T-helper 1 cell (primary cell): ENCODE data around the gene ELMO3.
A peak's percentile ranks its signal among the peaks of the same experiment; 100 is the strongest.

ENCODE experiments used
- DNase-seq, 5 donors: peaks; one replicate each; pipeline ENCODE4 v3.0.0-alpha.2; 2012 to 2020

ELMO3 gene

DNA sequence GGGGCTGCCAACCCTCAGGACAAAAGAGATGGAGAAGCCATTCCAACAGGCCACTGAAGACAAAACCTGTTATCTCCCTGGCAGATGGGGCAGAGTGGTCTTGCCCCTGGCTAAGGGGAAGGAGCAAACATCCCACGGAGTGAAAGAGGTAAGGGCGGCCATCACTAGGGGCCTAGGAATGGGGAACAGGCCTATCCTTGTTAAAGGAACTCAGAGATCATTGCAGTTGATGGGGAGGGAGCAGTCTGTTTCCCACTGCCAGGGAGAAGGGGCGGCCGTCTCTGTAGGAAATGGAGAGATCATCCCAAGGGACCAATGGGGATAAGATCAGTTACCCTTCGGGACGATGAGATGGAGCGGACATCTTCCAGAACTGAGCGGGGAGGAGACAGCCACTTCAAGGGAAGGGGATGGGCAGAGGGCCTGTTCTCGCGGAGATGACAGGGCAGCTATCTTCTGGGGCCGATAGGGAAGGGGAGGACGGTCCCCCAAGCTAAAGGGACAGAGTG lies 27.4 kb downstream of the ELMO3 start:
- no peak for DNase-seq

DNA sequence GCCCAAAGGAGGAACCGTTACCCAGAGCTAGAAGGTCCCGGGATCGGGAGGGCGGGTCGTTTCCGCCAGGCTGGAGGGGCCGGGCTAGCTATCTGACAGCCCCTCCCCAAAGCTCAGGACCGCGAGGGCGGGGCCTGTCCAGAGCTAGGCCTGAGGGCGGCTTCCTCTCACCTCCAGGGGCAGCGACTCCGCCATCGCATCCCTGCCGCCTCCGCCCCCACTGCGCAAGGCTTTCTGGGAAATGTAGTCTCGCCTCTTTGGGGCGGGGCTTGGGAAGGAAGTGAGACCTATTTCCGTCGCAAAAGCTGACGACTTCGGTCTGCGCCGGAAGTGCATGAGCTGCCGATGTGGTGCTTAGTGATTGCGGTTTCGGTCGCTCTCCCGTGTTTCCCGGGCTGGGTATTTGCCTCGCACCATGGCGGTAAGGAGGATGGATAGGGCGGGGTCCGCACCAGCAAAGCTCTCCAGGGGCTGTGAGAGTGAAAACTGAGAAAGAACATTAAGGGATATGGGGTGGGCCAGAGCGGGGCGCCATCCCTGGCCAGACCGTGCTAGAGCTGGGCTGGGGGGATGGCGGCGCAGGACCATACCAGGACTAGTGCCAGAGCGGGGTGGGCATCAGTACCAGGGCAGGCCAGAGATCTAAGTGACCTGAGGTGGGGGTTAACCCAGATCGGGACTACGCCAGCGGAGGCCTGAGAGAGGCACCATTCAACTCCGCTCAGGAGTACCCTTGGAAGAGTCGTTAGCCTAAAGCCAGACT lies 28.1 kb downstream of the ELMO3 start, which contains the start of gene TMEM208:
Gene TMEM208 (plus strand): TSS at position 327 of the 763 bp plus-strand sequence. CDS start 89 bp downstream, at position 416.
- DNase-seq, result peak; percentile 94 to 99 (median 96)

DNA sequence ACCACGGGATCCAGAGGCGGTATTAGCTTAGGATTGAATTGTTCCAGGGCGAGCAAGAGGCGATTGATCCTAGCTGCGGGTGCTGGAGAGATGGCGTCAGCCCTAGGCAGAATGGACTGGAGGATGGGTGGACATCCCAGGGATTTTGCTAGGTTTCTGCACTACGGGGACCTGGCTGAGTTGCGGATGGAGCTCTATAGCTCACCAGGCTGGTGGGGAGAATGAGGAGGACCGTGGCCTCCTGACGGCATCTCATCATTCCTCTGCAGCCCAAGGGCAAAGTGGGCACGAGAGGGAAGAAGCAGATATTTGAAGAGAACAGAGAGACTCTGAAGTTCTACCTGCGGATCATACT lies 28.6 kb downstream of the ELMO3 start:
- no peak for DNase-seq

DNA sequence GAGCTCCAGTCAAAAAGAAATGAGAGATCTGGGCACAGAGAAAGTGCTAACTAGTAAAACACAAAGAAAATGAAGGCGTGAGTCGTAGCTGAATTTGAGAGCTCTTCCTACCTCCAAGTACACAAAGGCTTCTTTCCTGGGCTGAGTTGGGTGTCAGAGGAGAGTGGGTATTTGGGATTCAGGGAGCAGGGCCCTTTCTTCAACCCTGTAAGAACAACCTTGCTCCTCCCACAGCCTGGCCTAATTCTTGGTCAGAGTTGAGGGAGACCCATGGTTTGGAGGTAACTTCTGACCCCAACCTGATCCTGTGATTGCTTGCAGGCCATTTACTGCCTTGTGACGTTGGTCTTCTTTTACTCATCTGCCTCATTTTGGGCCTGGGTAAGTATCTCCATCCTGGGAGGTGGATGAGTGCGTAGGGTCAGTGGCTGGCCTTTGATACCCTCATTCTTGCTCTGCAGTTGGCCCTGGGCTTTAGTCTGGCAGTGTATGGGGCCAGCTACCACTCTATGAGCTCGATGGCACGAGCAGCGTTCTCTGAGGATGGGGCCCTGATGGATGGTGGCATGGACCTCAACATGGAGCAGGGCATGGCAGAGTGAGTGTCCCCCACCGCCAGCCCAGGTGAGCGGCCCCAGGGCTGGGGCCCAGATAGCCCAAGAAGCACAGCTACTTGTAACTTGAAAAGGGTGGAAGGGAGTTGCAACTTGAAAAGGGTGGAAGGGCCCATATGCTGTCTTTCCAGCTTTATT lies 29.3 kb downstream of the ELMO3 start:
- no peak for DNase-seq

DNA sequence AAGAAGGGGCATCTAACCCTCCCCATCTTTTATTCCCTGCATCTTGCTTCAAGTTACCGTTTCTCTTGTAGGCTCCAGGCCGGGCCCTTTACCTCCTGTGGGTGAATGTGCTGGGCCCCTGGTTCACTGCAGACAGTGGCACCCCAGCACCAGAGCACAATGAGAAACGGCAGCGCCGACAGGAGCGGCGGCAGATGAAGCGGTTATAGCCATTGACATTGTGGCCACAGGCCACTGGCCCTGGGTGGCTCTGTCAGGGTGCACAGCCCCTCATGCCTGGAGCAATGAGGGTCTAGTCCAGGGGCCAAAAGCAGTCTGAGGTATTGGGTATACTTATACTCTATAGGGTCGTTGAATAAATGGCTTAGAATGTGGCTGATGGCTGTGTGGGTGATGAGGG lies 30.0 kb downstream of the ELMO3 start:
- DNase-seq, result no peak

DNA sequence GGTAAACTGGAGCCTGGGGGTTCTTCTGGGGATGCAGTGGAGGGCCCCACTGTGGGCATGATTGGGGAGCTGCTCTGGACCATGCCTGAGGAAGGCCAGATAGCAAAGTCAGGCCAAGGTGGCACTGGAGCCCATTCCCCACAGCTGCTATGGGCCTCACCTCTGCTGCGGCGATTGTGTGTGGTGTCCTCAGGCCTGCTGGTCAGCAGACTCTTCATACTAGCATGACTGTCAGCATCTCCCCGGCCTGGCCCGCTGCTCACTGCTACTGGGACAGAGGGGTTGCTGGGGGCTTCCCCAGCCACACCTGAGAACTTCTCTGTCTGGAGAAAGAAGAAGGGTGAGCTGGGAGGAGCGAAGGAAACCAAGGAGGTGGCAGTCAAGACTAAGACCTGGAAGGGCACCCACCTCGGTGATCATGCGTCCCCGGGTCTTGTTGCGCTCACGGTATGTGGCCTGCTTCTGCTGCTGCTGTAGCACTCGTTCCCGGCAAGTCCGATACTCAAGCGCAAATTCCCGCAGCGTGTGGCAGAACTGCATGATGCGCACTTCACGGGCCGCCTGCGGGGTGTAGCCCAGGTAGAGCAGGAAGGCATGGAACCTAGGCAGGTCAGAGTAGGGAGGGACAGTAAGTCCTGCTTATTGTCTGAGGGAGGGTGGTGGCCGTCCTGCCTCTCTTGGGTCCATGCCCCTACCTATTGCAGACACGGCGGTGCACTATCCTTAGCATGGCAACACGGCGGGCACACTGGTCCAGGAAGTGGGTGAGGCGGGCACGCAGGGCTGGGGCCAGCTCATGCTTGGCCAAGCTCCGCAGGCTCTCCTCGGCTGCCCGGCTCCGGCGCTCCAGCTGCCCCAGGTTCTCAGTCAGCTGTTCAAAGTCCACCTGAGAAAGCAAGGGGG lies 31.2 kb downstream of the ELMO3 start:
- DNase-seq, result no peak

DNA sequence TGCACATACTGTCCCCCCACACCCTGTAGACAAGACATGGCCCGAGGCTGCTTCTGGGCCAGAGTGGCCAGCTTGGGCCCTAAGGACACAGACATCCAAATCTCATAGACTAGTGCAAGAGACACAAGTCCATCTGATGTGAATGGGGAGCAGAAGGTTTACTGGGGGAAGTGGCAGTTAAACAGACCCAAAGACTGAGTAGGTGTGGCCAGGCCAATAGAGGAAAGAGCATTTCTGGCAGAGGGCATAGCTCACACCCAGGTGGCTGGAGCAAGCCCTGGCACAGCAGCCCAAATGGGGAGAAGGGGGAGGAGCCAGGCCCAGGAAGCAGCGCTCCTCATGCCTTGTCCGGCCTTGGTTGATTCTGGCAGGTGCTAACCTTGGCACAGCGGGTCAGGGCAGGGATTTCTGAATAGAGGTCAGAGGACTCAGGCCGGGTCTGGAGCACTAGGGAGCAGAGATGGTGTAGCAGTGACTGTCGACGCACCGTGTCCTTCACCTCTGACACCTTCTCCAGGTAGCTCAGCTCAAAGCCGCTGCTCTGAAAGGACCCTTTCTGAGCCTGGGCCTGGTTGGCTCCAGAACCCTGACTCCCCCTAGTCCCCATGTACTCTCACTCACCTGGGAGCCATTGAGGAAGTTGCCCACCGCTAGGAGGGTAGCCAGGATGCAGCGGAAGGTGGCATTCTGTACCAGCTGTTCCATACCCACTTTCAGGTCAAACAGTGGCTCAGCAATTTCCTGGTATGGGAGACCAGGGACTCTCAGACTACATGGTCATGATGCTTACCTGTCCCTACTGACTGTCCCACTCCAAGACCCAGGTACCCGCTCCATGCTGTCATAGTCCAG lies 32.1 kb downstream of the ELMO3 start:
- no peak for DNase-seq

DNA sequence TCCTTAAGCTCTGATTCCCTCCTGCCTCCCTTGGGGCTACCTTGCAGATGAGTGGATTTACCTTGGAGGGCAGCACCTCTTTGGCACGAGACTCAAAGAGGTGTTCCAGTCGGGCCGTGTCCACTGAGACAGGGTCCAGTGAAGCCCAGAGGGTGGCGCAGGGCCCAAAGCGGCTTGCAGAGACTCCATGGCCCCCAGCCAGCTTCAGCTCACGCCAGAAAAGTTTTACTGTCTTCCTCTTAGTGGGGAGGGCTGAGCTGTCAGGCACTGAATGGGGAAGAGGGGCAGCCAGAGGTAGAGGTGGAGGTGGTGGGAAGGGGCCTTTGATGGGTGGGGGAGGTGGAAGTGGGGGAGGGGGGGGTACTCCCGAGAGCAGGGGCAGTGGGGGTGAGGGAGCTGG lies 34.7 kb downstream of the ELMO3 start:
- no peak for DNase-seq

DNA sequence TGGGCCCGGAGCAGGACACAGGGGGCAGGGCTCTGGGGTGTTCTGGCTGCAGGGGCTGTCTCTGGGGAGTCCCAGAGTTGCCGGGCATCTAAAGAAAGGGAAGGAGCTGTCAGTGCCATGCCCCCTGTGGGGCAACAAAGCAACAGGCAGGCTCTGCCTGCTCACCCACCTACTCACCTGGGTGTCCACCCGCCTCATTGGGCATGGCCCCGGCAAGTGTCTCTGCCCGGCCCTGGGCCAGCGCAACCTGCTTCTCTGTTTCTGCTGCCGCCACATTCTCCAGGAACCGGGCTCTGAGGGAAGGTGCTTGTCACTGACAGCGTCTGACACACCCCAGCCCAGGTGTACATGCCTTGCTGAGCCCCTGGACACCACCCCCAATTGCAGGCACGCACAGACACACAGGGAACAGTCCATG lies 35.3 kb downstream of the ELMO3 start:
- DNase-seq, result no peak

DNA sequence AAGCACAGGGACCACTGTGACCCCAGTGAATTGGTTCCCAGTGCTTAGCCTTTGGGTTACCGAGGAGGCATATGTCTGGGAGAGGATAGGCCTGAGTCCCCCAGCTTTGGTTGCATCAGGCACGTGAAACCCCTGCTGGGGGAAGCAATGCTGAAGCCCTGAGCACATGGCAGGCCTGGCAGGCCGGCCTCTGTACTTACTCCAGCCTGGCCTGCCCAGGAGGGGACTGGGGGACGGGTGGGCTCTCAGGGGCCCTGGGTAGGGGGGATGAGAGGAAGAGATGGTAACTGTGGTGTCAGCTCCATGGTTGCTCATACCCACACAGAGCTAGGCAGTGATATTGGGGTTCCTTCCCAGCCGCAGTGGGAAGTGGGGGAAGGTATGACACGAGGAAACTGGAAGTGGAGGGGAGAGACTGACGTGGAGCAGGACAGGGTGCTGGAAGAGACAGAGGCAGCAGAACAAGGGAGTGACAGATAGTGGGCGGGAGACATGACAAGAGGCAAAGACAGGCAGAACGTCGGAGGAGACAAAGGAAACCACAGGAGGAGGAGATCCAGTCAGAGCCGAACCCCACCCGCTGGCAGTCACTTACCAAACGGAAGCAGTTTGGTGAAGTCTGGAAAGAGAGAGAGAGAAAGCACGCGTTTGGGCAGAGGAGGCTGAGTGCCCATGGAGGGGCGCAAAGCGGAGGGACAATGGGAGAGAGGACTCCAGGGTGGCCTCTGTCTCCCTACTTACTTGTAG lies 37.1 kb downstream of the ELMO3 start:
- peak; percentile 34 to 79 (median 59) for DNase-seq

DNA sequence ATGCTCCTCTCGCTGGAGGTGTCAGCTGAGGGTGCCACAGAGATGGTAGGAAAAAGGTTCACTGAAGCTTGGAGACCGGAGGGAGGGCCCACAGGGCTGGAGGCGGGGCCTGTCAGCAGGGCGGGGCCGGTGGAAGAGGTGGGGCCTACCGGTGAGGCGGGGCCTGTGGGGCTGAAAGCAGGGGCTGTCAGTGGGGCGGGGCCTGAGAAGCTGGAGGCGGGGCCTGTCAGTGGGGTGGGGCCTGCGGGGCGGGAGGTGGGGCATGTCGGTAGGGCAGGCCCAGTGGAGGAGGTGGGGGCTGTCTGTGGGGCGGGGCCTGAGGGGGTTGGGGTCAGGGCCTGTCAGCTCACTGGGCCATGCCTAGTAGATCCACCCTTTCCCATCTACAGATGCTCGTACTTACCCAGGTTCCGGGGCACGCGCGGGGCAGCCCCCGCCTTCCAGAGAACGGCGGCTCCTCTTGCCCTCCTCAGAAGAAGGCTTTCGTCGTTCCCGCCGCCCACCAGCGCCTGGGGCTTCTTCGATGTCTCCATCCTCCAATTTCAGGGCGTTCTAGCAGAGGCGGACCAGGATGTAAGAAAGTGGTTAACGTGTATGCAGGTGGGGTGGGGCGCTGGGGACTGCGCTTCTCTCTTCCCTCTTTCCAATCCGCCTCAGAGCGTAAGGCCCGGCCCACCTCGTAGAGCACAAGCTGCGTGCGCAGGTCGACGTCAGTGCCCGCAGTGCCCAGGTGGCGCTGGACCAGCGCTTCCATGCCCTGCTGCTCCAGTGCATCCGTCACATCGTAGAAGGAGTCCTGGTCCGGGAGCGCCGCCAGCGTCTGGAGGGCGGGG lies 37.8 kb downstream of the ELMO3 start:
- peak; percentile 59 to 78 (median 75) for DNase-seq

DNA sequence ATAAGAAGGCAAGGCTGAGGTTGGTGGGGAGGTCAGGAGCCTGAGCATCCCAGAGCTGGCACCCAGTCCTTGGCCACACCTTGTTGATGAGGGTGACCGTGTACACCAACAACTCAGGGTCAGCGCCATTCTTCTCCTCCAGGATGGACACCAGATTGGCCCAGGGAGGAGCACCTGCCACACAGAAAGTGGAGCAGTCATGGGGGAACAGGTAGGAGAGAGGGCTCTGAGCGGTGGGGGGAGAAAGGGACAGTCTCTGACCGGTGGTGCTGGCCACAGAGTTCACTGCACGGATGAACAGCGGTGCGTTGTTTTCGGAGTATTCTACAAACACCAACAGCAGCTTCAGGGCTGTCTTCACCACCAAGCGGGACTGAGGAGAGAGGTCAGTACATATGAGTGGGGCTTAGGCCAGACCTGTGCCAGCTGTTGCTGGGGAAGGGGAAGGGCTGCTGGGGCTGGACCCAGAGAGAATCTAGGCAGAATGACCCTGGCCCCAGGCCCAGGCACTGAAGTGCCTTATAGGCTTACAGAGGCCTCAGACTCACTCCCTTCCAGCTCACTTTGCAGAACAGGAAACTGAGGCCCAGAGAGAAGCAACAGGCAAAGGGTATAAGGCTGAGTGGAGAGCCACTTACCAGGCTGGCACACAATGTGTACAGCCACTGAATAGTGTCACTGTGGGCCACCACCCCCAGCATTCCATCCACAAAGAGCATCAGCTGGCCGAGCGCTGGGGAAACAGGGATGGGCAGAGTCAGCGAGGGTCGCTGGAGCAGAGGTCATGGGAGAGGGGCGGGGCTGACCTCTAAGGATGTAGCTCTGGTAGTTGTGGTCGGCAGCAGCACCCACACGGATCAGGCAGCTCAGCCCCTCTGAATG lies 38.7 kb downstream of the ELMO3 start:
- DNase-seq, result no peak

DNA sequence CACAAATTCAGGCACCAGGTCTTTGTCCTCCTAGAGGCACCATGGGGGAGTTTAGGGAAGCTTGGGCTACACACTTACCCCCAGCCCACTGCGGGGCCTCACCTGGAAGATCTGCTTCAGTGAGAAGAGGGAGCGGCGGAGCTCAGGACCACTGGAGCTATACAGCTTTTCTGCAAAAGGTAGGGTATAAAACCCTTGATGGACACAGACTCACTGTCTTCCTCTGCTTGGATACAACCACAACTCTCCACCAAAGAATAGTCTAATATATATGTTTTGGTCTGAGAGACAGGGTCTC lies 39.3 kb downstream of the ELMO3 start:
- no peak for DNase-seq

DNA sequence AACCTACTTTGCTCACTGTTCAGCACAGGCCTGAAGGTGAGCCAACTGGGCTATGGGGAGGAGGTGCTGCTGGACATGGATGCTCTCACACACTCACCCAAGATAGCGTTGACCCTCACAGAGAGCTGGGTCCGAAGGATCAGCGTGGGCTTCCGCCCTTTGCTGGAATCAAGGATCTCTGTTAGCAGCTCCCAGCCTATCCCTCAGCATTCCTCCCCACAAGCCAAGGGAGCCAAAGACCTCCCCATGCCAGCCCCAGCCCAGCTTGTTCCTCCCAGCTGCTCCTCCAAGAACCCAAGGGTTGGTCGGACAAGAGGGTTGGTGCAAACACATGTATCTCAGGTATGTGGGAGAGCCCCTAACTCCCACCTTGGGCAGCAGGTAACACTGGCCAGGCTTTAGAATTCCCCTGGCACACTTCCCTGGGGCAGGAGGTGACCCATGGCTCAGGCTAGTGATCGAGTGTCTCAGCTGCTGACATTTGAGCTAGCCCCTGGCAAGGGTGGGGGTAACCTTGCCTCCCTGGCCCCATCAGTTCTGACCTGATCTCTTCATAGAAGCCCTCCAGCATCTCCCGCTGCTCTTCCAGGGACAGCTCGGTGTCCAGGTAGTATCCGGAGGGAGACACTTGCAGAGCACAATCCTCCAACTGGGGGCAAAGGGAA lies 40.0 kb downstream of the ELMO3 start:
- no peak for DNase-seq

DNA sequence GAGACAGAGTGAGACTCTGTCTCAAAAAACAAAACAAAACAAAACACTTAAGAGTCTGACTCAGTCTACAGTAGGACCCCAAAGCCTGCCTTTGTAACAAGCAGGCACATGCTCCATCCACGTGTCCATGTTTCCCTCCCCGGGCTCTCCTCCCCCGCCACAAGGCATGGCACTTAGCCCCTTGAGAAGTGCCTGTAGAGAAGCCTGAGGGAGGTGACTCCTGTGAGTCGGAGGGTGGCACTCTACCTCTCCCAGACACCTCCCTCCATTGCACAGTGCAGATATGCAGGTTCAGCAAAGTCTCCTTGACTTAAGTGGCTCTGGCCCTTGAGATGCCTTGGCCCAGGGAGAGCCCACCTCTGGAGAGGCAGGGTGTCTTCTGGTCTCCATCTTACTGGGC lies 41.6 kb downstream of the ELMO3 start:
- no peak for DNase-seq

DNA sequence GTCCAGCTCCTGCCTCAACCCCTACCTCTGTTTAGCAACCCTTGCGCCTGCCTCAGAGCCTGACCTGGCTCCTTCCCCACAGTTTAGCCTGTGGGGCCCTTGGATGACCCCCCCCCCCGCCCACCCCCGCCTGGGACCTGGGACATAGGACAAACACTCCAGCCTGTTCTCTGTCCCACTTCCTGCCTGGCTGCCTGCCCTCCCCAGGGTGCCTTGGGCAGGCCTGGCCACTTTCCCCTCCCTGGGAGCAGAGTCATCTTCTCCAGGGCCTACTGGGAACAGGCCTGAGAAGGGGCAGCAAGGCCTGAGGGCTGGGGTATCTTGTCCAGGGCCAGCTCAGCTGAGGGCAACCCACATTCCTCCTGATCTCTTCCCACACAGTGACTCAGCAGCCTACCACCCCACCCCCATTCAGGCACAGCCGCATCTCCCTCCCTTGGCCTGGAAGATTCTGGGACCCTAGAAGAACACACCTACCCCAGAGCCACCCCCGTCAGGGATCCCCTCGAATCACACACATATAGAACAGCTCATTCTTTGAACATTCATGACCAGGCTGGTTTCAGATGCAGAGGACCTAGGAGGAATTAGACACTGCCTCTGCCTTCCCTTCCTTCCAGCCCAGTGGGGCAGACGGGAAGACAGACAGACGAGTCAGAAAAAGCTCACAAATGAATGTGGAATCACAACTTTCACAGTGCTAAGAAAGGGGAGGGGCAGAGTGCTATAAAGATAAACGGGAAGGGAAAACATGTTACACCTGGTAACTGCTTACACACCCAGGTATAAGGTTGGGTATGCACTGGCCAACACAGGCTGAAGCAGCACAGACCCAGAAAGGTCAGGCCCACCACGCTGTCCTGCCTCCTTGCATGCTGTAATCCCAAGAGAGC lies 42.3 kb downstream of the ELMO3 start:
- no peak for DNase-seq

DNA sequence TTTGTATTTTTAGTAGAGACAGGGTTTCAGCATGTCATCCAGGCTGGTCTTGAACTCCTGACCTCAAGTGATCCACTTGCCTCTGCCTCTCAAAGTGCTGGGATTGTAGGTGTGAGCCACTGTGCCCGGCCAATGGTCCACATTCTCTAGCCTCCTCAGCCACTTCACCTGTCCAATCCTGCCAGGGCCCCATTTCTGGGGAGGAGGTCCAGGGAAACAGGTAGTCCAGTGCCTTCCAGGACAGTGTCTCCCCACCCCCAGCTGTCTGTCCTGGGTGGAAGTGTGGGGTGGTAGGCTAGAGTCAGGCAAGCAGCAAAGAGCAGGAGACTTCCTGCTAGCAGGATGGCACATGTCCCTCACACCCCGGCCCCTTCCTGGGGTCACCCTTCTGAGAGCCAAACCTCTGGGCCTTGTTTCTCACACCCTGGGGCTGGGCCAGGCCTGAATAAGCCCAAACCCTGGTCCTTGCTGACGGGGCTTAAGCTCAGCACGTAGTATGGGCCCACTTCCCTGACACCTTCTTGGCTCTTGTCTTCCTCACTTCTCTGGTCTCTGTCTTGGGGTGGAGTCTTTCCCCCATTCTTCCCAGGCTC lies 43.3 kb downstream of the ELMO3 start:
- DNase-seq, result no peak
